Esophagus muscularis mucosa (tissue), 4 donors: ENCODE data around the gene IGF2. TPM values are rescaled to one million over a fixed set of nuclear protein-coding genes. Genes with fewer than 3 reads are reported as not detected.
A peak's percentile ranks its signal among the peaks of the same experiment; 100 is the strongest.

Source experiments
- DNase-seq: peaks from one replicate; pipeline ENCODE4 v3.0.0-alpha.2; 2017; ENCODE audit errors: extremely low spot score
- H3K27ac ChIP-seq, 4 donors: fragments of 200-600 bp; sonication (generic); replicated peaks in 1 of 4; 1 replicate in 3 of 4; 2 replicates in 1 of 4; pipeline ENCODE4 v1.5.1; 2016 to 2019; ENCODE audit warnings: mild to moderate bottlenecking in 1 of 4
- H3K27me3 ChIP-seq, 4 donors: fragments of 200-600 bp; sonication (generic); one replicate each; pipeline versions ENCODE4 v1.5.1 to v1.6.0; 2016 to 2019
- H3K36me3 ChIP-seq, 4 donors: fragments of 200-600 bp; sonication (generic); one replicate each; pipeline ENCODE4 v1.5.1; 2016 to 2019
- H3K4me1 ChIP-seq, 4 donors: fragments of 200-600 bp; sonication (generic); one replicate each; pipeline ENCODE4 v1.5.1; 2016 to 2019
- H3K4me3 ChIP-seq, 4 donors: fragments of 200-600 bp; sonication (generic); 1 replicate in 2 of 4; 2 replicates in 2 of 4; pipeline ENCODE4 v1.5.1; 2016 to 2019; ENCODE audit warnings: mild to moderate bottlenecking in 4 of 4, moderate library complexity in 1 of 4
- H3K9me3 ChIP-seq, 4 donors: fragments of 200-600 bp; sonication (generic); 1 replicate in 3 of 4; 2 replicates in 1 of 4; pipeline ENCODE4 v1.5.1; 2016 to 2019
- CTCF ChIP-seq, 3 experiments: fragments of 200-600 bp in 2 of 3; fragments of 450-650 bp in 1 of 3; sonication (generic) in 2 of 3; IDR thresholded peaks; one replicate each; pipeline ENCODE4 v1.5.1; 2017 to 2019; ENCODE audit warnings: antibody characterized with exemption in 3 of 3, mild to moderate bottlenecking in 2 of 3, moderate library complexity in 1 of 3
- EP300 ChIP-seq: sonication (generic); formaldehyde crosslinking; IDR thresholded peaks from one replicate; pipeline ENCODE4 v1.6.1; 2017; ENCODE audit warnings: antibody characterized with exemption
- POLR2A ChIP-seq: fragments of 450-650 bp; IDR thresholded peaks from one replicate; pipeline ENCODE4 v1.6.1; 2017; ENCODE audit warnings: antibody characterized with exemption, moderate library complexity, mild to moderate bottlenecking, low read depth
- POLR2AphosphoS5 ChIP-seq, 2 donors: sonication (generic); formaldehyde crosslinking; IDR thresholded peaks; one replicate each; pipeline ENCODE4 v1.6.1; 2017; ENCODE audit warnings: antibody characterized with exemption in 2 of 2
- WGBS: methylation state at CpG from one replicate; pipeline ENCODE4 v1.1.5; 2018; 5-methylcytosine and 5-hydroxymethylcytosine counted together
- intact Hi-C: fragments of 100-400 bp; cut with DNase I; formaldehyde crosslinking; loops from one replicate; pipeline ENCODE4 v1.15.1; 2023
- total RNA-seq, 4 donors: library from RNA; depleted of rRNA; stranded (reverse); fragments of >200 nt; gene quantifications; one replicate each; pipeline versions ENCODE4 v1.1.0 to v1.2.1, GENCODE V29; 2016

Gene IGF2
- total RNA-seq, 4 donors from 2014 or later = 25.5 to 59.6 (median 33.0) TPM

GRCh38 chr11:2104524-2105440 lies 34.4 kb downstream of the IGF2 start:
- no peak for TF ChIP-seq EP300
- TF ChIP-seq CTCF (IDR thresholded peaks at IDR 0.05) = no peak
- no peak for TF ChIP-seq POLR2A
- no peak for TF ChIP-seq POLR2AphosphoS5 (IDR thresholded peaks at IDR 0.05)
- peaks cover 0 to 36% (median 0%) of the 10 kb centered on the region in 4 donors for H3K27me3 ChIP-seq
- intact Hi-C loops = no loop called here

GRCh38 chr11:2103668-2104523 lies 35.3 kb downstream of the IGF2 start:
- Histone ChIP-seq H3K27ac (no peak overlapping the region), H3K27me3 (peaks cover 0 to 28% (median 0%) of the 10 kb centered on the region in 4 donors), H3K4me3 (no peak overlapping the region), H3K4me1 (peaks cover 10 to 46% (median 22%) of the 10 kb centered on the region in 4 donors), H3K36me3 (no peaks in the 10 kb centered on the region), H3K9me3 (no peaks in the 10 kb centered on the region)
- no peak for DNase-seq
- intact Hi-C loops = no loop called here
- TF ChIP-seq EP300 (no peak), POLR2A (no peak)
- 96% methylated on average over 23 of the region's 25 CpGs for WGBS

More at GRCh38 chr11:2104524-2105440, 34.4 kb downstream of the IGF2 start:
- no peak overlapping the region for H3K27ac ChIP-seq
- WGBS = 97% methylated on average over 11 of the region's 18 CpGs
- H3K4me3 ChIP-seq = no peak overlapping the region
- no peaks in the 10 kb centered on the region for H3K36me3 ChIP-seq
- DNase-seq = no peak
- no peaks in the 10 kb centered on the region for H3K9me3 ChIP-seq
- peaks cover 2 to 44% (median 18%) of the 10 kb centered on the region in 4 donors for H3K4me1 ChIP-seq

- Histone ChIP-seq H3K27me3 (peaks cover 0 to 25% (median 0%) of the 10 kb centered on the region in 4 donors), H3K36me3 (no peaks in the 10 kb centered on the region), H3K27ac (peak overlapping the region in 2 of 4 donors; percentile 22 to 23), H3K9me3 (no peaks in the 10 kb centered on the region), H3K4me1 (peaks cover 17 to 53% (median 29%) of the 10 kb centered on the region in 4 donors), H3K4me3 (no peak overlapping the region)
- intact Hi-C loops = no loop called here
- no peak for DNase-seq
- TF ChIP-seq POLR2A = no peak
- no peak for TF ChIP-seq POLR2AphosphoS5 (IDR thresholded peaks at IDR 0.05)
- TF ChIP-seq CTCF (IDR thresholded peaks at IDR 0.05) = no peak
- no peak for TF ChIP-seq EP300
- 67% methylated on average over 2 of the region's 2 CpGs for WGBS
Measured at GRCh38 chr11:2102883-2103213, 36.3 kb downstream of the IGF2 start.

- Histone ChIP-seq H3K27ac (peak overlapping the region in 2 of 4 donors; percentile 22 to 23), H3K4me1 (peaks cover 22 to 58% (median 34%) of the 10 kb centered on the region in 4 donors), H3K27me3 (peaks cover 0 to 25% (median 0%) of the 10 kb centered on the region in 4 donors), H3K36me3 (no peaks in the 10 kb centered on the region), H3K9me3 (no peaks in the 10 kb centered on the region), H3K4me3 (no peak overlapping the region)
- no peak for TF ChIP-seq CTCF (IDR thresholded peaks at IDR 0.05)
- peak in 1 of 2 donors; percentile 51 for TF ChIP-seq POLR2AphosphoS5 (IDR thresholded peaks at IDR 0.05)
- TF ChIP-seq POLR2A = no peak
- intact Hi-C loops = no loop called here
- no peak for DNase-seq
- WGBS = 74% methylated on average over 6 of the region's 8 CpGs
Measured at GRCh38 chr11:2102132-2102882, 36.9 kb downstream of the IGF2 start.
